ENCODE measurements around the gene S100A12. TPM values are rescaled to one million over a fixed set of nuclear protein-coding genes. Genes with fewer than 3 reads are reported as not detected.

S100A12 gene
- total RNA-seq, 1 donor from 2014 or later = 22.8 TPM

GRCh38 chr1:153346077-153346723 is 29.2 kb downstream of the S100A12 start:
- ATAC-seq = peak; percentile 26
- H3K4me3 ChIP-seq = no peak overlapping the region

GRCh38 chr1:153345187-153346076 is 30.0 kb downstream of the S100A12 start:
- intact Hi-C loops (cut with DNase I) = no loop called here
- H3K9me3 ChIP-seq = no peaks in the 10 kb centered on the region
- DNase-seq (no peak), ATAC-seq (no peak)
- TF ChIP-seq CTCF (IDR thresholded peaks at IDR 0.05) = no peak
- peaks cover 9% of the 10 kb centered on the region for H3K4me1 ChIP-seq
- no peaks in the 10 kb centered on the region for H3K36me3 ChIP-seq
- H3K27me3 ChIP-seq = peaks cover 21% of the 10 kb centered on the region
- no peak overlapping the region for H3K4me3 ChIP-seq
- no peak overlapping the region for H3K27ac ChIP-seq

More at GRCh38 chr1:153346077-153346723, 29.2 kb downstream of the S100A12 start:
- Histone ChIP-seq H3K27ac (no peak overlapping the region), H3K36me3 (no peaks in the 10 kb centered on the region), H3K9me3 (no peaks in the 10 kb centered on the region), H3K27me3 (peaks cover 26% of the 10 kb centered on the region), H3K4me1 (peaks cover 9% of the 10 kb centered on the region)
- TF ChIP-seq CTCF (IDR thresholded peaks at IDR 0.05) = no peak
- intact Hi-C loops (cut with DNase I) = no loop called here
- DNase-seq = no peak

- Histone ChIP-seq H3K4me1 (peaks cover 9% of the 10 kb centered on the region), H3K27ac (no peak overlapping the region), H3K36me3 (no peaks in the 10 kb centered on the region), H3K9me3 (no peaks in the 10 kb centered on the region), H3K4me3 (no peak overlapping the region), H3K27me3 (peaks cover 15% of the 10 kb centered on the region)
- no peak for DNase-seq
- no peak for TF ChIP-seq CTCF (IDR thresholded peaks at IDR 0.05)
- peak; percentile 84 for ATAC-seq
- intact Hi-C loops (cut with DNase I) = no loop called here
These were observed 30.7 kb downstream of the S100A12 start for GRCh38 chr1:153344718-153345025.

- Histone ChIP-seq H3K4me1 (peaks cover 9% of the 10 kb centered on the region), H3K27me3 (peaks cover 14% of the 10 kb centered on the region), H3K9me3 (no peaks in the 10 kb centered on the region), H3K4me3 (no peak overlapping the region), H3K36me3 (no peaks in the 10 kb centered on the region), H3K27ac (no peak overlapping the region)
- ATAC-seq = peak; percentile 5
- intact Hi-C loops (cut with DNase I) = no loop called here
- no peak for TF ChIP-seq CTCF (IDR thresholded peaks at IDR 0.05)
- DNase-seq = no peak
These were observed 31.4 kb downstream of the S100A12 start for GRCh38 chr1:153343811-153344717.

GRCh38 chr1:153343040-153343681 is 32.3 kb downstream of the S100A12 start:
- no peak for ATAC-seq
- no peak overlapping the region for H3K27ac ChIP-seq
- DNase-seq = no peak
- no peaks in the 10 kb centered on the region for H3K36me3 ChIP-seq
- peaks cover 12% of the 10 kb centered on the region for H3K27me3 ChIP-seq
- no peak for TF ChIP-seq CTCF (IDR thresholded peaks at IDR 0.05)
- H3K9me3 ChIP-seq = no peaks in the 10 kb centered on the region
- peaks cover 9% of the 10 kb centered on the region for H3K4me1 ChIP-seq
- intact Hi-C loops (cut with DNase I) = no loop called here
- H3K4me3 ChIP-seq = no peak overlapping the region

Data from upper lobe of right lung (tissue), 1 donor.